HEK293 (cell line): Measurements from ENCODE around the gene ATP2A2.

Source experiments
- CTCF ChIA-PET: fragments of 350-600 bp; formaldehyde crosslinking; extraction: SDS; loops from one replicate; lab custom pipeline; 2021; ENCODE audit warnings: antibody characterized with exemption; lab: Yijun Ruan, JAX
- POLR2A ChIA-PET: fragments of 300-600 bp; formaldehyde crosslinking; extraction: SDS; loops from one replicate; lab custom pipeline; 2020; ENCODE audit warnings: antibody characterized with exemption, inconsistent platforms; lab: Yijun Ruan, JAX
- H3K27ac ChIP-seq: fragments of 200-500 bp; sonication (Bioruptor generic); 2 replicates; pipeline ENCODE4 v1.5.1; 2014; ENCODE audit warnings: low read depth, low read length, control low read depth, inconsistent platforms; ENCODE audit errors: extremely low read depth
- H3K36me3 ChIP-seq, 2 experiments: fragments of 200-500 bp in 1 of 2; sonication (Bioruptor generic) in 1 of 2; 1 replicate in 1 of 2; 2 replicates in 1 of 2; pipeline ENCODE4 v1.5.1; 2014 to 2017; ENCODE audit warnings: inconsistent platforms in 2 of 2, low read length in 2 of 2; ENCODE audit not compliant: control insufficient read depth in 2 of 2, insufficient read depth in 1 of 2
- H3K4me1 ChIP-seq: fragments of 200-500 bp; sonication (Bioruptor generic); 2 replicates; pipeline ENCODE4 v1.5.1; 2014; ENCODE audit warnings: mild to moderate bottlenecking, low read length, inconsistent platforms; ENCODE audit not compliant: control insufficient read depth, insufficient read depth
- H3K4me3 ChIP-seq: 2 replicates; pipeline ENCODE4 v1.5.1; 2011; ENCODE audit warnings: low read depth, mild to moderate bottlenecking, control low read depth, low read length, moderate library complexity
- H3K9me3 ChIP-seq: fragments of 200-500 bp; sonication (Bioruptor generic); 2 replicates; pipeline ENCODE4 v1.5.1; 2014; ENCODE audit warnings: low read depth, low read length, inconsistent platforms; ENCODE audit not compliant: control insufficient read depth, insufficient read depth
- IKZF3 ChIP-seq: fragments of 450-650 bp; IDR thresholded peaks from 2 replicates; pipeline ENCODE4 v1.5.0; 2018; ENCODE audit warnings: missing biosample characterization, mild to moderate bottlenecking, missing genetic modification characterization, moderate library complexity
- KLF16 ChIP-seq: fragments of 450-650 bp; formaldehyde crosslinking; IDR thresholded peaks from 2 replicates; pipeline ENCODE4 v1.5.1; 2017; ENCODE audit warnings: missing biosample characterization, missing genetic modification characterization
- MEIS1 ChIP-seq: sonication (generic); formaldehyde crosslinking; IDR thresholded peaks from 2 replicates; pipeline ENCODE4 v1.8.1; 2022; ENCODE audit warnings: missing genetic modification reagents, mild to moderate bottlenecking, borderline replicate concordance
- YY1 ChIP-seq: fragments of 450-650 bp; formaldehyde crosslinking; IDR thresholded peaks from 2 replicates; pipeline ENCODE4 v1.5.1; 2018; ENCODE audit warnings: missing biosample characterization, missing genetic modification characterization
- ZBTB7A ChIP-seq: fragments of 450-650 bp; formaldehyde crosslinking; IDR thresholded peaks from 2 replicates; pipeline ENCODE4 v1.5.1; 2016; ENCODE audit warnings: low read depth, missing biosample characterization, missing genetic modification characterization
- ZFP69B ChIP-seq: fragments of 450-650 bp; formaldehyde crosslinking; IDR thresholded peaks from 2 replicates; pipeline ENCODE4 v1.5.1; 2016; ENCODE audit warnings: missing biosample characterization, missing genetic modification characterization
- ZNF146 ChIP-seq: fragments of 450-650 bp; formaldehyde crosslinking; IDR thresholded peaks from 2 replicates; pipeline ENCODE4 v1.5.1; 2016; ENCODE audit warnings: missing biosample characterization, missing genetic modification characterization
- ZNF248 ChIP-seq: fragments of 450-650 bp; formaldehyde crosslinking; IDR thresholded peaks from 2 replicates; pipeline ENCODE4 v1.5.1; 2017; ENCODE audit warnings: missing biosample characterization, missing genetic modification characterization
- ZNF548 ChIP-seq: fragments of 450-650 bp; formaldehyde crosslinking; IDR thresholded peaks from 2 replicates; pipeline ENCODE4 v1.5.1; 2016; ENCODE audit warnings: missing biosample characterization, missing genetic modification characterization
- ZNF658 ChIP-seq: fragments of 450-650 bp; formaldehyde crosslinking; IDR thresholded peaks from 2 replicates; pipeline ENCODE4; 2016; ENCODE audit warnings: missing biosample characterization, missing genetic modification characterization
- ZNF776 ChIP-seq: fragments of 450-650 bp; formaldehyde crosslinking; IDR thresholded peaks from 2 replicates; pipeline ENCODE4 v1.5.0; 2017; ENCODE audit warnings: missing biosample characterization, missing genetic modification characterization, borderline replicate concordance
- TF ChIP-seq, protein P1 (sequence below): fragments of 450-650 bp; formaldehyde crosslinking; IDR thresholded peaks from 2 replicates; pipeline ENCODE4 v1.5.1; 2017; ENCODE audit warnings: missing biosample characterization, mild to moderate bottlenecking, missing genetic modification characterization, moderate library complexity
- TF ChIP-seq, protein P2 (sequence below): fragments of 450-650 bp; formaldehyde crosslinking; IDR thresholded peaks from 2 replicates; pipeline ENCODE4 v1.5.1; 2016; ENCODE audit warnings: missing biosample characterization, missing genetic modification characterization
- TF ChIP-seq, protein P3 (sequence below): fragments of 450-650 bp; formaldehyde crosslinking; IDR thresholded peaks from 2 replicates; pipeline ENCODE4 v1.5.1; 2016; ENCODE audit warnings: missing biosample characterization, missing genetic modification characterization
- TF ChIP-seq, protein P4 (sequence below): fragments of 450-650 bp; formaldehyde crosslinking; IDR thresholded peaks from 2 replicates; pipeline ENCODE4 v1.5.1; 2016; ENCODE audit warnings: missing biosample characterization, missing genetic modification characterization
- TF ChIP-seq, protein P5 (sequence below): fragments of 450-650 bp; formaldehyde crosslinking; IDR thresholded peaks from 2 replicates; pipeline ENCODE4 v1.5.1; 2016; ENCODE audit warnings: missing biosample characterization, missing genetic modification characterization

ATP2A2 gene

DNA sequence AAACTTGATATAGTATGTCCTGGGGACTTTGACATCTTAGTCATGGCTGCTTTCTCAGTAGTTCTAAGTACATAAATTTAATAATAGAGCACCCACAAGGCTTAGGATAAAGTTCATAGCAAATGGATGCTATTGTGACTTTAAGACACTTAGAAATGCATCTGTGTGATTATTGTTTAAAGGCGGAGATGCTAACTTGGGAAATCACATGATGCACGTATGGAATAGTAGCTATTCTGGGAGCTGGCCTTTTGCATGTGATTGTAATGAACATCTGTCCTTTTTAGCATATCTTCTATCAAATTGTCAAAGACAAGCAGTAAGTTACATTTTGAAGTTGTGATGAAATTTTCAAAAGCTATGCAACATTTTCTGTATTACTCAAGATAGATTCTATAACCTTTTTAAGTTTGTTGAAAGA, 46.7 kb upstream of the ATP2A2 start:
- Histone ChIP-seq H3K36me3 (no peaks in the 10 kb centered on the region), H3K4me3 (no peak overlapping the region), H3K9me3 (no peaks in the 10 kb centered on the region), H3K4me1 (no peaks in the 10 kb centered on the region), H3K27ac (no peak overlapping the region)
- CTCF ChIA-PET = no interaction called here
- POLR2A ChIA-PET = no interaction called here
- TF ChIP-seq YY1 = no peak

DNA sequence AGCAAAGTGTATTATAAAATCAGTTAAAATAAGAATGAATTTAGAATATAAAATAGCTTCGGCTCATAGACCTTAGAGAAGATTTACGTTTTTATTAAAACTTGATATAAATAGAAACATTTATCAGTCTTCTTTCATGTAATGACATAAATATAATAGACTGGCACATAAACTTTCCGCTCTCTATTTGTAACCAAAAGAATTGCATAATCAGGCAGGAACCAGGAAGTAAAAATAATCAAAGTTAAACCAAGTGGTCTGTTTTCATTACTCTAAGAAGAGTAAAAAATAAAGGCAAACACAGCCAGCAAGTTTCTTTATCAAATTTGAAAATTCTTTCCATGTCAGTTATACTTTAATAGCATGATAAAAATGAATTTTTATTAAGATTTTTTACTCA, 46.3 kb upstream of the ATP2A2 start:
- CTCF ChIA-PET = no interaction called here
- no peaks in the 10 kb centered on the region for H3K36me3 ChIP-seq
- no peaks in the 10 kb centered on the region for H3K9me3 ChIP-seq
- no peak overlapping the region for H3K27ac ChIP-seq
- H3K4me3 ChIP-seq = no peak overlapping the region
- POLR2A ChIA-PET = no interaction called here
- no peak for TF ChIP-seq ZNF248 (tag by site-specific recombination)
- H3K4me1 ChIP-seq = no peaks in the 10 kb centered on the region

DNA sequence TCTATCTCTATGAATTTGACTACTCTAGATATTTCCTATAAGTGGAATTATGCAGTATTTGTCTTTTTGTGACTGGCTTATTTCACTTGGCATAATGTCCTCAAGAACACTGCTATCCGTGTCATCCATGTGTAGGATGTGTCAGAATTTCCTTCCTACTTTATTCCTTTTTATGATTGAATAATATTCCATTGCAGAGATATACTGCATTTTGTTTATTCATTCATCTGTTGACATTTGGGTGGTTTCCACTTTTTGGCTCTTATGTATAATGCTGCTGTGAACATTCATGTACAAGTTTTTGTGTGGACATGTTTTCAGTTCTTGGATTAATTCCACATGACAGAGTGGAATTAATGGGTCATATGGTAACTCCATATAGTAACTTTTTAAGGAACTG, 45.7 kb upstream of the ATP2A2 start:
- TF ChIP-seq, protein P1, sequence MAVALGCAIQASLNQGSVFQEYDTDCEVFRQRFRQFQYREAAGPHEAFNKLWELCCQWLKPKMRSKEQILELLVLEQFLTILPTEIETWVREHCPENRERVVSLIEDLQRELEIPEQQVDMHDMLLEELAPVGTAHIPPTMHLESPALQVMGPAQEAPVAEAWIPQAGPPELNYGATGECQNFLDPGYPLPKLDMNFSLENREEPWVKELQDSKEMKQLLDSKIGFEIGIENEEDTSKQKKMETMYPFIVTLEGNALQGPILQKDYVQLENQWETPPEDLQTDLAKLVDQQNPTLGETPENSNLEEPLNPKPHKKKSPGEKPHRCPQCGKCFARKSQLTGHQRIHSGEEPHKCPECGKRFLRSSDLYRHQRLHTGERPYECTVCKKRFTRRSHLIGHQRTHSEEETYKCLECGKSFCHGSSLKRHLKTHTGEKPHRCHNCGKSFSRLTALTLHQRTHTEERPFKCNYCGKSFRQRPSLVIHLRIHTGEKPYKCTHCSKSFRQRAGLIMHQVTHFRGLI (tag by site-specific recombination) = no peak
- TF ChIP-seq MEIS1 (CRISPR knock-in tag) (no peak), ZNF146 (tag by site-specific recombination) (peak; percentile 55; the same call in 1 of the 2 replicates)
- TF ChIP-seq, protein P2, sequence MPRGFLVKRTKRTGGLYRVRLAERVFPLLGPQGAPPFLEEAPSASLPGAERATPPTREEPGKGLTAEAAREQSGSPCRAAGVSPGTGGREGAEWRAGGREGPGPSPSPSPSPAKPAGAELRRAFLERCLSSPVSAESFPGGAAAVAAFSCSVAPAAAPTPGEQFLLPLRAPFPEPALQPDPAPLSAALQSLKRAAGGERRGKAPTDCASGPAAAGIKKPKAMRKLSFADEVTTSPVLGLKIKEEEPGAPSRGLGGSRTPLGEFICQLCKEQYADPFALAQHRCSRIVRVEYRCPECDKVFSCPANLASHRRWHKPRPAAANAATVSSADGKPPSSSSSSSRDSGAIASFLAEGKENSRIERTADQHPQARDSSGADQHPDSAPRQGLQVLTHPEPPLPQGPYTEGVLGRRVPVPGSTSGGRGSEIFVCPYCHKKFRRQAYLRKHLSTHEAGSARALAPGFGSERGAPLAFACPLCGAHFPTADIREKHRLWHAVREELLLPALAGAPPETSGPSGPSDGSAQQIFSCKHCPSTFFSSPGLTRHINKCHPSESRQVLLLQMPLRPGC (tag by site-specific recombination) = no peak
- TF ChIP-seq, protein P3, sequence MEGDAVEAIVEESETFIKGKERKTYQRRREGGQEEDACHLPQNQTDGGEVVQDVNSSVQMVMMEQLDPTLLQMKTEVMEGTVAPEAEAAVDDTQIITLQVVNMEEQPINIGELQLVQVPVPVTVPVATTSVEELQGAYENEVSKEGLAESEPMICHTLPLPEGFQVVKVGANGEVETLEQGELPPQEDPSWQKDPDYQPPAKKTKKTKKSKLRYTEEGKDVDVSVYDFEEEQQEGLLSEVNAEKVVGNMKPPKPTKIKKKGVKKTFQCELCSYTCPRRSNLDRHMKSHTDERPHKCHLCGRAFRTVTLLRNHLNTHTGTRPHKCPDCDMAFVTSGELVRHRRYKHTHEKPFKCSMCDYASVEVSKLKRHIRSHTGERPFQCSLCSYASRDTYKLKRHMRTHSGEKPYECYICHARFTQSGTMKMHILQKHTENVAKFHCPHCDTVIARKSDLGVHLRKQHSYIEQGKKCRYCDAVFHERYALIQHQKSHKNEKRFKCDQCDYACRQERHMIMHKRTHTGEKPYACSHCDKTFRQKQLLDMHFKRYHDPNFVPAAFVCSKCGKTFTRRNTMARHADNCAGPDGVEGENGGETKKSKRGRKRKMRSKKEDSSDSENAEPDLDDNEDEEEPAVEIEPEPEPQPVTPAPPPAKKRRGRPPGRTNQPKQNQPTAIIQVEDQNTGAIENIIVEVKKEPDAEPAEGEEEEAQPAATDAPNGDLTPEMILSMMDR (tag by site-specific recombination) = no peak
- no peak overlapping the region for H3K27ac ChIP-seq
- H3K36me3 ChIP-seq = no peaks in the 10 kb centered on the region
- CTCF ChIA-PET = no interaction called here
- no peak overlapping the region for H3K4me3 ChIP-seq
- POLR2A ChIA-PET = no interaction called here
- no peaks in the 10 kb centered on the region for H3K4me1 ChIP-seq
- no peaks in the 10 kb centered on the region for H3K9me3 ChIP-seq

DNA sequence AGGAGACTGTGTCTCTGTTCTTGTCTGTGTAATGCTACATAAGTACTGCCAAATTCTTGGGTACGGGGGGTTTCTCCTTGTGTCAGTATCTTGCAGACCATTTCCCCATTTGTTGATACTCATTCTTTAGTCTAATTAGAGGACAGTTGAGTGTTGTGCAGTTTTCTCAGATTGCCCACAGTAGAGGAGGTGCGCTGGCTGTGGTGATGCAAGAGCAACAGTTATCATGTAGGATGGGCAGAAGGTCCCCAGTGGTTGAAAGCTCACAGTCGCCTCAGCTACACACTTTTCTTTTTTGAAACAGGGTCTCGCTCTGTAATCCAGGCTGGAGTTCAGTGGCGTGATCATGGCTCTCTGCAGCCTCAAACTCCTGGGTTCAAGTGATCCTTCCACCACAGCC, 37.8 kb upstream of the ATP2A2 start:
- ChIA-PET POLR2A (interaction anchor here (1.0 kb wide), 1 partner anchor 27 kb away, joined by 9 read pairs; no protein-coding TSS in a partner anchor), CTCF (interaction anchor here (0.7 to 1.4 kb wide), 2 partner anchors 19 to 188 kb away, joined by 3 to 4 read pairs; no protein-coding TSS in a partner anchor)
- Histone ChIP-seq H3K4me3 (no peak overlapping the region), H3K9me3 (no peaks in the 10 kb centered on the region), H3K36me3 (no peaks in the 10 kb centered on the region), H3K27ac (no peak overlapping the region), H3K4me1 (peaks cover 4% of the 10 kb centered on the region)
- TF ChIP-seq IKZF3 (tag by site-specific recombination) (no peak), ZNF548 (tag by site-specific recombination) (no peak)

DNA sequence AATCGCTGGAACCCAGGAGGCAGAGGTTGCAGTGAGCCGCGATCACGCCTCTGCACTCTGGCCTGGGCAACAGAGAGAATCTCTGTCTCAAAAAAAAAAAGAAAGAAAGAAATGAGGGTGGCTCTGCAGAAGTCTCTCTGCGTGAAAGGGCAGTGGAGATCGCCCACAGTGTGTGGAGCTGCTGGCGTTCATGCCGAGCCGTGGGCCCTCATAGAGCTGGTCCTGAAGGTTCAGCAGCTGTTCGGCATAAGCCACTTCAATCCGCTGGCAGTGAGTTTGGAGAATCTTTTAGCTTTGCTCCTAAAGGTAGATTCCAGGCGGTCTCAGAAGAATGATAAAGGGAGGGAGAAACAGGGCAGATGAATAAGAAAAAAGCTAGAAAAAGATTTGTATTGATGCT, 36.7 kb upstream of the ATP2A2 start:
- POLR2A ChIA-PET = no interaction called here
- Histone ChIP-seq H3K9me3 (no peaks in the 10 kb centered on the region), H3K4me3 (no peak overlapping the region), H3K36me3 (no peaks in the 10 kb centered on the region), H3K27ac (no peak overlapping the region), H3K4me1 (peaks cover 4% of the 10 kb centered on the region)
- CTCF ChIA-PET = interaction anchor here (0.6 to 1.0 kb wide), 7 partner anchors 12 to 494 kb away, joined by 3 to 5 read pairs (median 4); no protein-coding TSS in a partner anchor
- TF ChIP-seq, protein P4, sequence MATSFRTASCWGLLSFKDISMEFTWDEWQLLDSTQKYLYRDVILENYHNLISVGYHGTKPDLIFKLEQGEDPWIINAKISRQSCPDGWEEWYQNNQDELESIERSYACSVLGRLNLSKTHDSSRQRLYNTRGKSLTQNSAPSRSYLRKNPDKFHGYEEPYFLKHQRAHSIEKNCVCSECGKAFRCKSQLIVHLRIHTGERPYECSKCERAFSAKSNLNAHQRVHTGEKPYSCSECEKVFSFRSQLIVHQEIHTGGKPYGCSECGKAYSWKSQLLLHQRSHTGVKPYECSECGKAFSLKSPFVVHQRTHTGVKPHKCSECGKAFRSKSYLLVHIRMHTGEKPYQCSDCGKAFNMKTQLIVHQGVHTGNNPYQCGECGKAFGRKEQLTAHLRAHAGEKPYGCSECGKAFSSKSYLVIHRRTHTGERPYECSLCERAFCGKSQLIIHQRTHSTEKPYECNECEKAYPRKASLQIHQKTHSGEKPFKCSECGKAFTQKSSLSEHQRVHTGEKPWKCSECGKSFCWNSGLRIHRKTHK (tag by site-specific recombination) = no peak
- TF ChIP-seq ZFP69B (tag by site-specific recombination) (no peak), ZNF658 (tag by site-specific recombination) (no peak), ZNF776 (tag by site-specific recombination) (no peak), KLF16 (tag by site-specific recombination) (no peak), ZBTB7A (tag by site-specific recombination) (no peak)
- TF ChIP-seq, protein P2 (tag by site-specific recombination) = no peak
- TF ChIP-seq, protein P5, sequence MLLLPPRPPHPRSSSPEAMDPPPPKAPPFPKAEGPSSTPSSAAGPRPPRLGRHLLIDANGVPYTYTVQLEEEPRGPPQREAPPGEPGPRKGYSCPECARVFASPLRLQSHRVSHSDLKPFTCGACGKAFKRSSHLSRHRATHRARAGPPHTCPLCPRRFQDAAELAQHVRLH (tag by site-specific recombination) = no peak
